Activated CD8-positive, alpha-beta memory T cell treated with anti-CD3 and anti-CD28 coated beads for 36 hours (primary cell): ENCODE data around the gene GPS2. TPM values are rescaled to one million over a fixed set of nuclear protein-coding genes. Genes with fewer than 3 reads are reported as not detected.

Experiments
- CTCF ChIA-PET: fragments of 350-600 bp; sonication (Branson Sonifier 250); formaldehyde crosslinking; loops from one replicate; lab custom pipeline; 2021; ENCODE audit warnings: antibody characterized with exemption; lab: Charles Lee
- POLR2A ChIA-PET: fragments of 350-600 bp; sonication (Branson Sonifier 250); formaldehyde crosslinking; loops from one replicate; lab custom pipeline; 2021; ENCODE audit warnings: antibody characterized with exemption; lab: Charles Lee
- total RNA-seq, 2 experiments: library from RNA; stranded (reverse); gene quantifications; one replicate each; pipeline ENCODE4 v1.2.3, GENCODE V29; 2021

Gene GPS2, protein sequence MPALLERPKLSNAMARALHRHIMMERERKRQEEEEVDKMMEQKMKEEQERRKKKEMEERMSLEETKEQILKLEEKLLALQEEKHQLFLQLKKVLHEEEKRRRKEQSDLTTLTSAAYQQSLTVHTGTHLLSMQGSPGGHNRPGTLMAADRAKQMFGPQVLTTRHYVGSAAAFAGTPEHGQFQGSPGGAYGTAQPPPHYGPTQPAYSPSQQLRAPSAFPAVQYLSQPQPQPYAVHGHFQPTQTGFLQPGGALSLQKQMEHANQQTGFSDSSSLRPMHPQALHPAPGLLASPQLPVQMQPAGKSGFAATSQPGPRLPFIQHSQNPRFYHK
- 10 to 100 TPM; 68.8 to 69.5 TPM for total RNA-seq

DNA sequence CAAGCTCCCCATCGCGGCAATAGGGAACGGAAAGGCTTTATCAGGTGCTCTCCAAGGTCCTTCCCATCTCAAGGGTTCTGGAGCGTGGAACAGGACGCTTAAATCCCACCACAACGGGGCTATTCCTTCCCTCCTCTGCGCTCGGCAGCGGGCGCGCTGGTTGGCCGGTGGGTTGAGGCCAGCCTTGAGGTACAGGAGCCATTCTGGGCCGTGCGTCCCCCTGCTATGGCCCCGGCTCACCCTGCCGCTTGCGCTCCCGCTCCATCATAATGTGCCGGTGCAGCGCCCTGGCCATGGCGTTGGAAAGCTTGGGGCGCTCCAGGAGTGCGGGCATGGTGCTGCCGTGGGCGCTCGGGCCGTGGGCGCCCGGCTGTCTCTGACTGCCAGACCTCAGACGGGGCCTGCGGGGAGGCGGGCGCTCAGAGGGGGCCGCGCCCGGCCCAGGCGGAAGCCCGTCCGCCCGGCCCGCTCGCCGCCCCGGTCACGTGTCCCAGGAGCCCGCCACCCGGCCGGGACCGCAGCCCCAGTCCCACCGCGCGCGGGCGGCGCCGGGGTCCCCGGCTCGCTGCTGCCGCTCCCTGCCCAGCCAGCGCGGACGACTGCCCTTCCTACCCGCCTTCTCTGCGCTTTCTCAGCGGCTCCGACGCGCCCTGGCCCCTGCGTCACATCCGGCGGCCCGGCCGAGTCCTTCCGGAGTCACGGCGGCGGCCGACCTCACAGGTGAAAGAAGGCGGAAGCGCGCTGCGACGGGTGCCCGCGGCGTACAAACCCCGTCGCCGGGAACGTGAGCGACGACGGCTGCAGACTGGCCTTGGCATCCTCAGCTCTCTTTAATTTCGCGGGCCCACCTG is at the start of gene GPS2:
TSS of gene GPS2 (minus strand) at position 642 of the 851 bp plus-strand sequence. CDS start at position 334, 308 bp downstream.
- POLR2A ChIA-PET = interaction anchor here (0.6 to 2.2 kb wide), 5 partner anchors 15 to 259 kb away, joined by 3 to 13 read pairs (median 5); partner anchors contain the start of gene NEURL4
- CTCF ChIA-PET = interaction anchor here (0.9 to 3.3 kb wide), 6 partner anchors 10 to 33 kb away, joined by 3 to 9 read pairs (median 6); partner anchors contain the start of genes ACAP1 and NEURL4

DNA sequence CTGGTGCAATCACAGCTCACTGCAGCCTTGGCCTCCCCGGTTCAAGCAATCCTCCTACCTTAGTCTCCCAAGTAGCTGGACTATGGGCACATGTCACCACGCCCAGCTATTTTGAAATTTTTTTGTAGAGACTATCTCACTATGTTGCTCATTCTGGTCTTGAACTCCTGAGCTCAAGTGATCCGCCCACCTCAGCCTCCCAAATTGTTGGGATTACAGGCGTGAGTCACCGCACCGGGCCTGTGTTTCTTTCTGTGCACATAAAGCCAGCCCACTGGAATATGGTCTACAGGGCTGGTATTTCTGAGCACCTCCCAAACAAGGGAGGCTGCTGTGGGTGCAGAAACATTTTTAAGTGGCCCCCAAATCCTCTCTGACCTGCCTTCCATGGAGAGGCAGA is 48.2 kb upstream of the GPS2 start:
- ChIA-PET CTCF (no interaction called here), POLR2A (no interaction called here)

DNA sequence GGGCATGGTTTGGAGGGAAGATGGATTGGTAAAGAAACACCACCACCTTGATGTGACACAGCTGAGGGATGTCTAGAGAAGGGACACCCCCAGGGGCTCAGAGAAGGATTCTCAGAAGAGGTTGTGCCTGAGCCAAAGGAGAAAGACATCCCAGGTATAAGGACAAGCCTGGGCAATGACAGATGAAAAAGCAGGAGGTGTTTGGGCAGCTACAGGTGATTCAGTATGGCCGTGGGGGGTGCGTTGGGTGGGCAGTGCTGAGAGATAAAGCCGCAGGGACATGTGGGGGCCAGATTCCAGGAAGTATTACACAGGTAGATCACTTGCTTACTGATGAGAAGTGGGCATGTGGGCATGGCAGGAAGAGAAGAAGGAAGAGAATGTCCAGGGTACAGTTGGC is 46.7 kb upstream of the GPS2 start:
- ChIA-PET CTCF (interaction anchor here (0.6 kb wide), 1 partner anchor 8 kb away, joined by 3 read pairs; no protein-coding TSS in a partner anchor), POLR2A (no interaction called here)

DNA sequence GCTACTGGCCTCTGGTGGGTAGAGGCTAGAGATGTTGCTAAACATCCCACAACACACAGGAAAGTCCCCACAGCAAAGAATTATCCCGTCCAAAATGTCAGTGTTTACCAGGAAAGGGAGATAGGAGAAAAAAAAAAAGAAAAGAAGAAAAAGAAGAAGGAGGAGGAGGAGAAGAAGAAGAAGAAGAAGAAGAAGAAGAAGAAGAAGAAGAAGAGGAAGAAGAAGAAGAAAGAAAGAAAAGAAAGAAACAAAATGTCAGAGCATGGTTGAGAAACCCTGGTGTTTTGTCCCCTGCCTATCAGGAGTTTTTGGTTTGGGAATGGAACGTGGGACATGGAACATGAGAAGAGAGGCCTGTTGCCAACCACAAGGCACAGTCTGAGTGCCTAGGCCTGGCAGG is 42.2 kb upstream of the GPS2 start:
- CTCF ChIA-PET = interaction anchor here (1.3 to 1.6 kb wide), 2 partner anchors 23 to 80 kb away, joined by 5 read pairs; no protein-coding TSS in a partner anchor
- POLR2A ChIA-PET = no interaction called here

DNA sequence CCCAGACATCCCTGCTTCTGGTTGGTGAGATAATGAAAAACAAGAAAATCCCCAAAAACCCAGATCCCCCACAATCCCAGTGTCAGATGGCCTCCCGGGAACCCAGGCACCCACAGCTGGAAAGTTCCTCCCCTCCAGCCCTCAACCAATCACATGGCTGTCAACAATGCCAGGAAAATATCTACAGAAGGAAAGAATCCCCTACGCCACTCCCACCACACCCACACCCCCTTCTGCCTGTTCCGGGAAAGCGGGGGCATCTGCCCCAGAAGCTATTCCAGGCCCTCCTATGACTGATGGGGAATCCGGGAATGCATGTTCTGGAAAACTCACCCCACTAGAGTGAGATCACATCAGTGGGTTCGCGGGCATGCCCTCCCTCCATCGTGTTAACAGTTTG is 41.6 kb upstream of the GPS2 start:
- CTCF ChIA-PET = interaction anchor here (0.6 to 2.2 kb wide), 22 partner anchors 9 to 204 kb away, joined by 3 to 31 read pairs (median 5); partner anchors contain the start of genes NEURL4, PLSCR3, SENP3 and TMEM102

DNA sequence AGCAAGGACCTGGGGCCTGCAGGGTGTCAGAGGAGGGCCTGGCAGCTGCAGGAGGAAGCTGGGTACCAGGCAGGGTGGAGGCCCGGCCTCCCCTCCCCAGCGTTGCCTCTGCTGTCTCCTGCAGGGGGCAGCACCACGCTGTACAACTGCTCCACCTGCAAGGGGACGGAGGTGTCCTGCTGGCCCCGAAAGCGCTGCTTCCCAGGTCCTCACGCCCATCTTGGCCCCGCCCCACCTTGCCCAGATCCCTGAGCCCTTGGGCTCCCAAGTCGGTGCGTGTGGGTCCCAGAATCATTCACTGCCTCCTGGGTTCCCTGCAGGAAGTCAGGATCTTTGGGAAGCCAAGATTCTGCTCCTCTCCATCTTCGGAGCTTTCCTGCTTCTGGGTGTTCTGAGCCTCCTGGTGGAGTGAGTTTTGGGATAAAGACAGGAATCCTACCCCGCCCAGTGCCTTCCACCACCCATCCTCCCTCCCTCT is 41.0 kb upstream of the GPS2 start:
- CTCF ChIA-PET = interaction anchor here (0.6 to 2.2 kb wide), 33 partner anchors 10 to 317 kb away, joined by 3 to 31 read pairs (median 4); partner anchors contain the start of genes ACAP1, NEURL4, PLSCR3 and SENP3
- POLR2A ChIA-PET = interaction anchor here (1.2 kb wide), 2 partner anchors 79 to 80 kb away, joined by 3 to 4 read pairs; partner anchors contain the start of gene TMEM102

More for the DNA sequence above, 41.6 kb upstream of the GPS2 start:
- POLR2A ChIA-PET = no interaction called here

DNA sequence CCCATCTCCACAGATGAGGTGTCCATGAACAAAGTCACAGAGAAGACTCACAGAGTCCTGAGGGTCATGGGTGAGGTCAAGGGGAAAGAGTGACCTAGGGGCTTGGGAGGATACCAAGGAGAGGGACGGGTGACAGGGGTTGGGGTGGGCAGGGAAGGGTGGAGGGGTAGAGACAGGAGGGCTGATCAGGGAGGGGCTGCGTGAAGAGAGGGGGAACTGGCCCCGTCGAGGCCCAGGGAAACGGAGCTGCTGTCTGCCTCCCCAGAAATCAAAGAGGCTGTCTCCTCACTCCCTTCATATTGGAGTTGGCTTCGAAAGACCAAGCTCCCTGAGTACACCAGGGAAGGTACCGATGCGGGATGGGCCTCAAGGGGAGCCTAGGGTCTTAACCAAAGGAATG is 40.4 kb upstream of the GPS2 start:
- ChIA-PET CTCF (interaction anchor here (0.6 to 2.2 kb wide), 28 partner anchors 10 to 318 kb away, joined by 3 to 31 read pairs (median 4); partner anchors contain the start of genes ACAP1, NEURL4, PLSCR3 and SENP3), POLR2A (interaction anchor here (1.2 kb wide), 2 partner anchors 80 to 81 kb away, joined by 3 to 4 read pairs; partner anchors contain the start of gene TMEM102)

DNA sequence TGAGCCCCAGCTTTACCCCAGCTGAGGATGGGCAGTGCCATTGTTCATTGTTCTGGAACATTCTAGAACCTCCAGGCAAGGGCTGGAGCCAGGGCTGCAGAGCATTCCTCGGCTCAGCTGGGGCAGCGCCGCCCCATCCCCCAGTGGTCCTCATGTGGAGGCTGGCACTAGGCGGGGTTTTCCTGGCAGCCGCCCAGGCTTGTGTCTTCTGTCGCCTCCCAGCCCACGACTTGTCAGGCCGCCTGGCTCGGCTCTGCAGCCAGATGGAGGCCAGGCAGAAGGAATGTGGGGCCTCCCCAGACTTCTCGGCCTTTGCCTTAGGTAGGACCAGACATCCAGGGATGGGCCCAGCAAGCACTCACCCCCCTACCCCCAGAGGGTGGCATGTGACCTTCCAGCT is 39.9 kb upstream of the GPS2 start, which contains the start of gene TMEM95:
TSS of gene TMEM95 (plus strand) at position 104 of the 400 bp plus-strand sequence. CDS start at position 153, 49 bp downstream.
- ChIA-PET CTCF (interaction anchor here (0.8 to 2.2 kb wide), 14 partner anchors 9 to 206 kb away, joined by 3 to 31 read pairs (median 4); partner anchors contain the start of genes NEURL4, PLSCR3, SENP3 and TMEM102), POLR2A (interaction anchor here (1.2 kb wide), 2 partner anchors 80 to 81 kb away, joined by 3 to 4 read pairs; partner anchors contain the start of gene TMEM102)

DNA sequence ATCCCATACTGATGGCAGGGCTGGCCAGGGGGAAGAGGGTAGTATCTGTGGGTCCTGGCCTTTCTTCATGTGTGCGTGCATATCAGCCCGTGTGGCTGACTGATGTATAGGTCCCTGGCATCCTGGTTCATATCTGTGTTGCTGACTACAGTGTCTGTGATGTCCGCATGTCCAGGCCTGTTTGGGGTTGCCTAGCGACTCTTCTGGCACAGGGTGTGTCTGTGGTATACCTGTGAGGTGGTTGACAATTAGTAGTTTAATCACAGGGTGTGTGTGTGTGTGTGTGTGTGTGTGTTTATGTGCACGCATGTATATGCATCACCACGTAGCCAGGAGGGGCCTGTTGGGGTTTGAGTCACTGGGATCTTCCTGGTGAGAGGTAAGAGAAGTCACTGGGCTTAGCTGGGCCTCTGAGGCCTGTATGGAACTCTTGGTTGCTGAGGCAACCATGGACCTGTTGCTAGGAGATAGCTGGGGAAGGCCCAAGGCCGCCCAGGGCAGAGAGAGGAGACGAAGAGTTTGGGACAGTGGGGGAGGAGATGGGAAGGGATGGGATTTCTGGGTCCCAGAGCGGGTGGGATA is 39.2 kb upstream of the GPS2 start:
- ChIA-PET CTCF (interaction anchor here (0.6 to 1.6 kb wide), 9 partner anchors 8 to 207 kb away, joined by 3 to 5 read pairs (median 3); partner anchors contain the start of gene TMEM102), POLR2A (interaction anchor here (1.3 kb wide), 1 partner anchor 18 kb away, joined by 3 read pairs; the partner anchor contains the start of gene ACAP1)

DNA sequence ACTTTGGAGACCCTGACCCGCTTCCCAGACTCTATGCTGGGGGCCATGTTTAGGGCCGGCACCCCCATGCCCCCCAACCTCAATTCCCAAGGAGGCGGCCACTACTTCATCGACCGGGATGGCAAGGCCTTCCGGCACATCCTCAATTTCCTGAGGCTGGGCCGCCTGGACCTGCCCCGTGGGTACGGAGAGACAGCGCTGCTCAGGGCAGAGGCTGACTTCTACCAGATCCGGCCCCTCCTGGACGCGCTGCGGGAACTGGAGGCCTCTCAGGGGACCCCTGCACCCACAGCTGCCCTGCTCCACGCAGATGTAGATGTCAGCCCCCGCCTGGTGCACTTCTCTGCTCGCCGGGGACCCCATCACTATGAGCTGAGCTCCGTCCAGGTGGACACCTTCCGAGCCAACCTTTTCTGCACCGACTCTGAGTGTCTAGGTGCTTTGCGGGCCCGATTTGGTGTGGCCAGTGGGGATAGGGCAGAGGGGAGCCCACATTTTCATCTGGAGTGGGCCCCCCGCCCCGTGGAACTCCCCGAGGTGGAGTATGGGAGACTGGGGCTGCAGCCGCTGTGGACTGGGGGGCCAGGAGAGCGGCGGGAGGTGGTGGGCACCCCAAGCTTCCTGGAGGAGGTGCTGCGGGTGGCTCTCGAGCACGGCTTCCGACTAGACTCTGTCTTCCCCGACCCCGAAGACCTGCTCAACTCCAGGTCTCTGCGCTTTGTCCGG is 37.9 kb upstream of the GPS2 start:
- POLR2A ChIA-PET = interaction anchor here (1.0 to 1.3 kb wide), 2 partner anchors 17 to 83 kb away, joined by 3 read pairs; partner anchors contain the start of gene ACAP1
- CTCF ChIA-PET = interaction anchor here (1.0 to 1.7 kb wide), 8 partner anchors 15 to 236 kb away, joined by 3 to 5 read pairs (median 4); partner anchors contain the start of genes SOX15 and TMEM102

DNA sequence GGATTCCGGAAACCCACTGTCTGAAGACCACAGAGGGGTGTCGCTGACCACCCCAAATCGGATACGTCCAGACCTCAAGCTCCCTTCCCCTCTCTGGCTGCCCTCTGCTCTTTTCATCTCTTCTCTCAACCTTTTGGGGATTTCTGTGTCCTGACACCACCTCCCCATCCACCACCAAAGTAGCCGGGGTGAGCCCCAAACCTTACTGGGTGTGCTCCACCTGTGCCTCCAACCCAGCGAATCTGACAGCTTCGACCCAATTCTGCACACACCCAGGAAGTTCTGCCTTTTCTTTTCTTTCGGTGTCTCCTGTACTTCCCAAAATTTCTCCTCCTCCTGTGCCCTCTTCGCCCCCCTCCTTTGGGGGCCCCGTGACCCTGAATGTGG is 37.3 kb upstream of the GPS2 start:
- ChIA-PET CTCF (interaction anchor here (1.0 to 1.7 kb wide), 5 partner anchors 34 to 237 kb away, joined by 3 to 5 read pairs (median 4); partner anchors contain the start of genes SOX15 and TMEM102), POLR2A (no interaction called here)

DNA sequence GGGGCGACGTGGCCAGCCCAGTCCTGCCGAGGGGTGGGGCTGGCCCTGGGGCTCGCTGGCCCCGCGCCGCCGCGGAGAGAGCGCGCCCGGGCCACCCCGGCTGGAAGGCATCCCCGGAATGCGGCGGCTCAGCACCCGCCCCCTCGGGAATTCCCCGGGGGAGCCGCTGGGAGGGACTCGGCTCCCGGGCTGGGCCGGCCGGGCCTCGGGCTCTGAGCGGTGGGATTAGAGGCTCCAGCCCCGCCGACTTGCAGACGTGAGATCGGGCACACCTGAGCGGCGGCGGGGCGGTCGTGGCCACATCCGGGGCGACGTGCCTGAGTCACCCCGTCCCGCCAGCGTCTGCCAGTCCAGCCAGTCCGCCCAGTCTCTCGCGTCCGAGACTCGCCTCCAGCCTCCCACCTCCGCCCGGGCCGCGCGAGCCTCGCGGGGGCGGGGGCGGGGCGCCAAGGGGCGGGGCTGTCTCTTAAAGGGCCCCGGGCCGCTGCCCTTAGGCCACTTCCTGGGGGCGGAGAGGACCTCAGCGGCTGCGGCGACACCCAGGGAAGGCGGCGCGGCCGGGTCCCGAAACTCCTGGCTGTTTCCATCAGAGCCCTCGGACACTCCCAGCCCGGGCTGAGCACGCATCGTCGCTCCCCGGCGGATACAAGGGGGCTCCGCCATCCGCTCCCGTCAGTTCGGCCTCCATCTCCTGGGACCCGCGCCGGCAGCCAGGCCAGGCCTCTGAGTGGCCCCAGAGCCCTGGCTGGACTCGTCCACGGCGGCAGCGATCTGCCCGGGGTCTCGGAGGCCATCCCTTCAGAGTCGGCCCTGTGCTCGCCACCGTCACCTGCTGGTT is 36.7 kb upstream of the GPS2 start, which contains the start of gene KCTD11:
TSS of gene KCTD11 (plus strand) at position 498 of the 838 bp plus-strand sequence.
- CTCF ChIA-PET = interaction anchor here (1.0 to 3.8 kb wide), 5 partner anchors 15 to 232 kb away, joined by 3 to 21 read pairs (median 4); partner anchors contain the start of genes ACAP1 and MPDU1
- POLR2A ChIA-PET = interaction anchor here (1.0 to 2.0 kb wide), 2 partner anchors 15 to 43 kb away, joined by 6 to 13 read pairs; partner anchors contain the start of gene ACAP1

DNA sequence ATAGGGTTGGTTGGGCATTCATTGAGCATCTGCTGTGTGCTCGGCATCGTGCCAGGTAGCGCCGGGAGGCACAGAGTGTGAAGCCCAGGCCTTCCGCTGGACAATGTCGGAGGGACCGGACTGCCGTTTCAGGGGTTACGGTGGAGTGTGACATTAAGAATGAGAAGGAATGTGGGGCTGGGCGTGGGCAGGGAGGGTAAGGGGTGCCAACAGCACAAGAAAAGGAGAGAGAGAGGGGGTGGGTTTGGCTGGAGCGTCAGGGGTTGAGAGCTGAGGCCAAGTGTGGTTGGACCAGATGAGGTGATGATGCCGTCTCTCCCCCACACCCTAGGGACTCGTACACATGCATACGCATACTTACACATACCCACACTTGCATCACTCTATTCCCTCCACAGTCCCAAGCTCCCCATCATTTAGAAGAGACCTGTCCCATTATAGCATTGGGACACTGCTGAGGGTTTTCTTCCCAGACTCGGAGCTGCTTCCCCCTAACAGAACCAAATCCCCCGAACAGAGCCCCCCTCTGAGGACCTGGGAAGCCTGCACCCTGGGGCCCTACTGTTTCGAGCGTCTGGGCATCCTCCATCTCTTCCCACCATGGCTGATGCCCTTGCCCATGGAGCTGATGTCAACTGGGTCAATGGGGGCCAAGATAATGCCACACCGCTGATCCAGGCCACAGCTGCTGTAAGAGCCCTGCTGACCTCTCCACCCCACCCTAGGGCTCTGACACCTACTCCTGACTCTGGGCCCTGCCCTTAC is 33.5 kb upstream of the GPS2 start:
- ChIA-PET CTCF (interaction anchor here (1.2 to 3.8 kb wide), 6 partner anchors 10 to 131 kb away, joined by 3 to 21 read pairs (median 4); partner anchors contain the start of genes ACAP1, GPS2 and NEURL4), POLR2A (interaction anchor here (0.6 to 2.0 kb wide), 5 partner anchors 12 to 135 kb away, joined by 3 to 13 read pairs (median 6); partner anchors contain the start of genes ACAP1 and PHF23)

DNA sequence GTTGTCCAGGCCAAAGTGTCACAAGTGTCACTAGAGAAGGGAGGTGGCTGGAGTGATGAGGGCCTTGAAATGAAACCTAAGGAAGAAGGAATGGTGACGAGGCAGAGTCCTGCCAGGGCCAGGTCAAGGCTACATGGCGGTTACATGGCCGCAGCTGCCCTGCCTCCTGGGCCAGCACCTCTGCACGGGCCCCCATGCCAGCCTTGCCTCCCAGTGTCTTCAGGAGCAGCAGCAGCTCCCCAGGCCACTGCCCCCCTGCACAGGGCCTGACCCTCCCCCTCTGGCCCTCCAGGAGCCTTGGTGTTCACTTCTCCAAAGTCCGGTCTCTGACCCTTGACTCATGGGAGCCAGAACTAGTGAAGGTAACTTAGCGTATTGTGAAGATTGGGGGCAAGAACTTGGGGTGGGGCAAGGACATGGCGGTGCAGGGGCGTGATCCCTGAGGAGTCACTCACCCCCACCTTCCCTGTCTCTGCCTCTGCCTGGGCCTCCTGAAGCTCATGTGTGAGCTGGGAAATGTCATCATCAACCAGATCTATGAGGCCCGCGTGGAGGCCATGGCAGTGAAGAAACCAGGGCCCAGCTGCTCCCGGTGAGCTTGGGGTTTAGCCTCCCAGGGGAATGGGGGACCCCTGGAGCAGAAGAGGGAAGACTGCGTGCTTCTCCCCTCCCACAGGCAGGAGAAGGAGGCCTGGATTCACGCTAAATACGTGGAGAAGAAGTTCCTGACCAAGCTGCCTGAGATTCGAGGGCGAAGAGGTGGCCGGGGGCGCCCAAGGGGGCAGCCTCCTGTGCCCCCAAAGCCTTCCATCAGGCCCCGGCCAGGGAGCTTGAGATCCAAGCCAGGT is 32.7 kb upstream of the GPS2 start:
- POLR2A ChIA-PET = interaction anchor here (0.6 to 1.8 kb wide), 4 partner anchors 11 to 136 kb away, joined by 3 to 13 read pairs (median 4); partner anchors contain the start of genes ACAP1 and PHF23

More for the DNA sequence above, 32.7 kb upstream of the GPS2 start:
- CTCF ChIA-PET = interaction anchor here (1.2 to 3.8 kb wide), 4 partner anchors 9 to 52 kb away, joined by 3 to 21 read pairs (median 4); partner anchors contain the start of genes ACAP1 and GPS2
